ENCODE results near the gene OCRL.

GRCh38 chrX:129576539-129576938 lies 36.5 kb downstream of the OCRL start:
- TF ChIP-seq, protein P1, sequence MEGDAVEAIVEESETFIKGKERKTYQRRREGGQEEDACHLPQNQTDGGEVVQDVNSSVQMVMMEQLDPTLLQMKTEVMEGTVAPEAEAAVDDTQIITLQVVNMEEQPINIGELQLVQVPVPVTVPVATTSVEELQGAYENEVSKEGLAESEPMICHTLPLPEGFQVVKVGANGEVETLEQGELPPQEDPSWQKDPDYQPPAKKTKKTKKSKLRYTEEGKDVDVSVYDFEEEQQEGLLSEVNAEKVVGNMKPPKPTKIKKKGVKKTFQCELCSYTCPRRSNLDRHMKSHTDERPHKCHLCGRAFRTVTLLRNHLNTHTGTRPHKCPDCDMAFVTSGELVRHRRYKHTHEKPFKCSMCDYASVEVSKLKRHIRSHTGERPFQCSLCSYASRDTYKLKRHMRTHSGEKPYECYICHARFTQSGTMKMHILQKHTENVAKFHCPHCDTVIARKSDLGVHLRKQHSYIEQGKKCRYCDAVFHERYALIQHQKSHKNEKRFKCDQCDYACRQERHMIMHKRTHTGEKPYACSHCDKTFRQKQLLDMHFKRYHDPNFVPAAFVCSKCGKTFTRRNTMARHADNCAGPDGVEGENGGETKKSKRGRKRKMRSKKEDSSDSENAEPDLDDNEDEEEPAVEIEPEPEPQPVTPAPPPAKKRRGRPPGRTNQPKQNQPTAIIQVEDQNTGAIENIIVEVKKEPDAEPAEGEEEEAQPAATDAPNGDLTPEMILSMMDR (IDR thresholded peaks at IDR 0.05; ENCODE audit: insufficient read depth, low read length, poor library complexity, severe bottlenecking): no peak
- no peak for TF ChIP-seq EZH2phosphoT487 (conservative IDR thresholded peaks at IDR 0.05; ENCODE audit: low read length)
